ENCODE data around the gene CTPS2.
"Not testable (repeated sequence)": the region's sequence is repeated elsewhere in the genome, so short reads cannot be mapped to it uniquely, and the experiment has no call there.

The CTPS2 gene

GRCh38 chrX:16601885-16602284, 110.6 kb downstream of the CTPS2 start:
- FAIRE-seq = no peak

GRCh38 chrX:16594490-16594889, 118.0 kb downstream of the CTPS2 start:
- FAIRE-seq = no peak

GRCh38 chrX:16593801-16594200, 118.7 kb downstream of the CTPS2 start:
- no peak for FAIRE-seq

- no peak for FAIRE-seq
Observed at GRCh38 chrX:16592194-16592770, 120.2 kb downstream of the CTPS2 start.

DNA sequence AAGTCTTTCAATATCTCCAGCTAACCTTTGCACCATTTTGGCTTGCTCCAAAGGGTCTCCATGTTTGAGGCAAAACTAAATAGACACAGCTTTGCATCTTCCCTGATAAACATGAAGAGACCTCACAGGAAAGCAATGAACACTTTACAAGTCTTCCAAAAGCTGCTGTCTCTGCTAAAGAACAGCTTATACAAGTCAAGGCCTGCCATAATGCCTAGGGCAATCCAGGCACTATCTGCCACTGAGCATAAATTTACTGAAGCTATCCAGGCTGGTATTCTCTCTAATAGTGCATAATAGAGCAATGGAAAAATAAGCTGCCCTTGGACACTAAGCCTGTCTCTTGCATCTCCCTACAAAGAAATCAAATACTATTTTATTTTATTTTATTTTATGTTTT, 122.6 kb downstream of the CTPS2 start:
- no peak for FAIRE-seq

DNA sequence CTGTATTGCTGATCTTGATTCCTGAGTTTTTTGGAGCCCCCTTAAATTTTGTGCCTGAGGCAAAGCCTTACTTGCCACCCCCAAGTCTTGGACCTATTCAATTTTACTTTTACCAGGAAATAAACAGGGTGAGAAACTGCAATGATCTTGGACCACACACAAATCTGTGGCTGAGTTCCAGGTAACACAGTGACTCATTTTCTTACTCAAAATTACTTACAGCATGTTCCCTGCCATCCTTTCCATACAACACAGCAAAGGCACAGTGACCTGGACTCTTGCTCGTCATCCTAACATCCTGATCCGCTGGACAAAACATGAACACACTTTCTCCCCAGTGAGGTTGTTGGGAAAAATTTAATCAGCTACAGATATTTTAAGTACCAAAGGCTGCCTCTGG, 123.3 kb downstream of the CTPS2 start:
- FAIRE-seq = no peak

DNA sequence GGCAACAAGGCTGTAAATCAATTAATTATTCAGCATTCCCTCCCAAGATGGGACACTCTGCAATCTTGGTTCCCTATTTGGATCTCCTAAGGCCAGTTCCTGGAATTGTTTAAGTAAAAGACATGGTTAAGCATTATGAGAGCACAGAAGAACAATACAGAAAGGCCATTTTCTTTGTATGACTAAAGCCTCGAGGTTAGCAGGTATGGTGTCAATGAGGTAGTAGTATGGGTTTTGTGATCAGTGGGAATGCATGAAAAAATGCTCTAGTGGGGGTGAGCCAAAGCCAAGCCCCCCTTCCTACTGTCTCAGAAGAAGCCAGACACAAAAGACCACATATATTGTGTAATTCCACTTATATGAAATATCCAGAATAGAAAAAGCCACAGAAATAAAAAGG, 124.2 kb downstream of the CTPS2 start:
- FAIRE-seq = no peak

DNA sequence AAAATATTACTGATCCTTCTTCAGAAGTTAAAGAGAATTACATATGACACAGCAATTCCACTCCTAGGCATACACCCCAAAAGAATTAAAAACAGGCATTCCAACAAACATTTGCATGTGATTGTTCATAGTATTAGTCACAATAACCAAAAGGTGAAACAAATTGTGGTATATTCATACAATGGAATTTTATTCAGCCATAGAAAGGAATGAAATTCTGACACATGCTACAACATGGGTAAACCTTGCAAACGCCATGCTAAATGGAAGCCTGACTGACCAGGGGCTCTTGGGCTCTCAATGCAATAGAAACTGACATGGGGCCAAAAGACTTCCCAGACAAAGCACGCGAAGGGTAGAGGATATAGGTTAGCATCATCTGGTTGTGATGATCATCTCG, 124.6 kb downstream of the CTPS2 start:
- FAIRE-seq = no peak

GRCh38 chrX:16586377-16587112, 125.9 kb downstream of the CTPS2 start:
- no peak for FAIRE-seq

DNA sequence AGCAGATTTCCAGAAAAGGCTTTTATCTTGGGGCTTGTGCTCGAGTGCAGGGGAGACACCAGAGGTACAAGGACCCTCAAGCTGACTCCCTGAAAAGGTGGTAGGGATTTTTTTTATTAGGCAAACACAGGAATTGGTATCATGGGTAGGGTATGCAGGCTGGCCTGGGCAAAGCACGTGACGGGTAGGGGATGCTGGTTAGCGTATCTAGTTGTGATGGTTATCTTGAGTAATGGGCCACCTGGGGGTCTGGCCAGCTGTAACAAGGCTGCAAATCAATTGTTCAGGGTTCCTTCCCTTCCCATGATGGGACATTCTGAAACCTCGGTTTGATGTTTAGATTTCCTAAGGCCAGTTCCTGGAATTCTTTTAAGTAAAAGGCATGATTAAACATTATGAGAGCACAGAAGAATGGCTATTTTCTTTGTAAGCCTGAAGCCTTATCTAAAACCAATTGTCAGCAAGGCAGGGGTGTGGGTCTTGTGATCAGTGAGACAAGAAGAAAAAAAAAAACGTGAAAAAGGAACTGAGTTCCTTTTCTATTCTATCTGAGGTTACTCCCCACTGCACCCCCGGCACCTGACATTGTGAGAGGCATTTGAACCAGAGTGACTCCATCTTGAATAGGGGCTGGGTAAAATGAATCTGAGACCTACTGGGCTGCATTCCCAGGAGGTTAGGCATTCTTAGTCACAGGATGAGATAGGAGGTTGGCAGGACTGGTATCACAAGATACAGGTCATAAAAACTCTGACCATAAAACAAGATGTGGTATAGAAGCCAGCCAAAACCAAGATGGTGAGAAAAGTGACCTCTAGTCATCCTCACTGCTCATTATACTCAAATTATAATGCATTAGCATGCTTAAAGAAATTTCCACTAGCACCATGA, 126.7 kb downstream of the CTPS2 start:
- FAIRE-seq = no peak

DNA sequence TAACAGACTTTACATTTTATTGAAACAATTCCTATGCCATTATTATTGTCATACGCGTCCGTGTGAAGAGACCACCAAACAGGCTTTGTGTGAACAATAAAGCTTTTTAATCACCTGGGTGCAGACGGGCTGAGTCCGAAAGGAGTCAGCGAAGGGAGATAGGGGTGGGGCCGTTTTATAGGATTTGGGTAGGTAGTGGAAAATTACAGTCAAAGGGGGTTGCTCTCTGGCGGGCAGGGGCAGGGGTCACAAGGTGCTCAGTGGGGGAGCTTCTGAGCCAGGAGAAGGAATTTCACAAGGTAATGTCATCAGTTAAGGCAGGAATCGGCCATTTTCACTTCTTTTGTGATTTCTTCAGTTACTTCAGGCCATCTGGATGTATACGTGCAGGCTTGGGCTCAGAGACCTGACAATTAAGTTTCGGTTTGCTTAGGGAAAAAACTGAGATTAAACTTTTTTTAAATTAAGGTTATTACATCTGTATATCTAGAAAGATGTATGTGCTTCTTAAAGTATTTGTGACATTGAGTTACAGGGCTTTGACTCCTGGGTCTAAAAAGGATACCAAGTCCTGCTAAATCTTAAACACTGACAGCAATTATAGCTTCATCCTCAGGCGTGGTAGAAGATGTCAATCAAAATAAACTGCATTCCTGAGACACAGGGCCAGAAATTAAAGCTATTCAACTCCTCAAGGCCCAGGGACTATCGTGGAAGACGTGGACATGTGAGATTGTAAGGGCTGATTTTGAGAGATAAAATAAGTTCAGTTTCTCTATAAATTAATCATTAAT, 132.3 kb downstream of the CTPS2 start:
- not testable (repeated sequence) for FAIRE-seq

- FAIRE-seq = no peak
Observed at GRCh38 chrX:16579517-16579916, 133.0 kb downstream of the CTPS2 start.

GRCh38 chrX:16578218-16578617, 134.3 kb downstream of the CTPS2 start:
- no peak for FAIRE-seq

GRCh38 chrX:16577483-16578029, 134.9 kb downstream of the CTPS2 start:
- FAIRE-seq = no peak

DNA sequence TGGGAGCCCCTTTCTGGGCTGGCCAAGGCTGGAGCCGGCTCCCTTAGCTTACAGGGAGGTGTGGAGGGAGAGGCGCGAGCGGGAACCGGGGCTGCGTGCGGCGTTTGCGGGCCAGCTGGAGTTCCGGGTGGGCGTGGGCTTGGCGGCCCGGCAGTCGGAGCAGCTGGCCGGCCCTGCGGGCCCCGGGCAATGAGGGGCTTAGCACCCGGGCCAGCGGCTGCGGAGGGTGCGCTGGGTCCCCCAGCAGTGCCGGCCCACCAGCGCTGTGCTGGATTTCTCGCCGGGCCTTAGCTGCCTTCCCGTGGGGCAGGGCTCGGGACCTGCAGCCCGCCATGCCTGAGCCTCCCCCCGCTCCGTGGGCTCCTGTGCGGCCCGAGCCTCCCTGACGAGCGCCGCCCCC, 137.1 kb downstream of the CTPS2 start:
- not testable (repeated sequence) for FAIRE-seq

DNA sequence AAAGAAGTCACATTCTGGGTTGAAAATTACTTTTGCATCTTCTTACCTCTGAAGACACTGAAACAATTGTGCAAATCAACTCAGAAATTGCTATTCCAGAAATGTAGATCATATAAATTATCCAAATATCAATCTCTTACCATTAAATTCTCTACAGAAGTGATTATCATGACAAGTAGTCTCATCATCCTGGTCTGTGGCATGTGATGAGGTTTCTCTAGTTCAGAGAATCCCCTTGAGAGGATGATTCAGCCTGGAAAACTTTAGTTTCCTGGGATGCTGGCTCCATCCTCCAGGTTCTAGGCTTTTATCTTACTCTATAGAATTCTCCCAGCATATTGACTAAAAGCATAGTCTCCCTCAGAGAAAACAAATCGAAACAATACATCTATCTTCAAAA, 138.7 kb downstream of the CTPS2 start:
- FAIRE-seq = no peak

DNA sequence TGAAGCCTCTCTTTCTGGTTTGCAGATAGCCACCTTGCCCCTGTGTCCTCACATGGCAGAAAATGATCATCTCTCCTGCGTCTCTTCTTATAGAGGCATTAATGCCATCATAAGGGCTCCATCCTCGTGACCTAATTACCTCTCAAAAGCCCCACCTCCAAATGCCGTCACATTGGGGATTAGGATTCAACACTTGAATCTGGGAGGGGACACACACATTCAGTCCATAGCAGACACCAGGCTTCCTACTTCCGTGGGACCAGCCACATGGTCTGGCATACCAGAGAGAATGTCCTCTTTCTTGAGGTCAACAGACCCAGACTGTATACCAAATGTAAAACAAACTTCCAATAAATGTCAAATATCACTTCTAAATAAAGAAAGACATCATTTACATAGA, 144.8 kb downstream of the CTPS2 start:
- FAIRE-seq = no peak

DNA sequence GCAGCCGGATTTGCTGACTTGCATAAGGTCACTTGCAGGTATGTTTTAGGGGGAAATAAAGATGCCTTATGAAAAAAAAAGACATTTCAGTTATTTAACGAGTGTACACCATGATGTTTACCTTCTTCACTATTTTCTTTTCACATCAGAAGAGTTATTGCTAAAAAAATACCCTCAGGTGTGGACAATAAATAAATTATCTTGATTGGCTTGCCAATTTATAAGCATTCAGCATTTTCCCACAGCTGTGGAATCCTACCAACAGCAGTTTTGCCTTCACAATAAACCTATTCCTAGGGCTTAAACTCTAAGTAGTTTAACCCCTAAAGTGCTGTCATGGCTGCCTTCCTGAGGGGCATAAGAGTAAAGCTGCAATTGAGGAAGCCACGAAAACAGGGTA, 145.9 kb downstream of the CTPS2 start:
- FAIRE-seq = no peak

GRCh38 chrX:16560173-16560572, 152.3 kb downstream of the CTPS2 start:
- FAIRE-seq = no peak

GRCh38 chrX:16559206-16559619, 153.3 kb downstream of the CTPS2 start:
- FAIRE-seq = no peak

DNA sequence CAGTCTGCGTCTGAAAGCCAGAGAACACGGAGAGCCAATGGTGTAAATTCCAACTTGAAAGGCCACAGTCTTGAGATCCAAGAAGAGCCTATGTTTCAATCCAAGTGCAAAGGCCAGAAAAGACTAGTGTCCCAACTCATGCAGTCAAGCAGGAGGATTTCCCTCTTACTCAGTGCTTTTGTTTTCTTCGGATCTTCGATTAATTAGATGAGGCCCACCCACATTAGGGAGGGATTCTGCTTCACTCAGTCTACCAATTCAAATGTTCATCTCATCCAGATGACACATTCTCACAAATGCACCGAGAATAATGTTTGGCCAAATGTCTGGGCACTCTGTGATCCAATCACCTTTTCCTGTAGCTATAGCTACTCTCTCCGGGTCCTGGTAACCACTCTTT, 154.0 kb downstream of the CTPS2 start:
- no peak for FAIRE-seq

DNA sequence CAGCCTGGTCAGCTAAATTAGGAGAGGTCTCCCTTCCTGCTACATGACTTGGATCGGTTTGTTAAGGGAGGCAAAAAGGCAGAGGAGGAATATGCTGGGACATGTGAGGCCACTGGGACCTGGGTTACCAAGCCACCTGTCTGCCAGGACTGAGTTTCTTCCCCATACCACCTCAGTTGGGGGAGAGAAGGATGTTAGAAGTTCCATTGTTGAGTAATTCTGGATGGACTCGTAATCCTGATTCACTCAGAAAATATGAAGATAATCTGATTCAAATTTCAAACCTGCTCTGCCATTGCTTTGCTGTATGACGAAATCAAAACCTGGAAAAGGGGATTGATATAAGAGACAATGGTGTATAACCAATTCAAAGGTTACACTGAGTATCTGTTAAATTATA, 159.9 kb downstream of the CTPS2 start:
- FAIRE-seq = no peak

DNA sequence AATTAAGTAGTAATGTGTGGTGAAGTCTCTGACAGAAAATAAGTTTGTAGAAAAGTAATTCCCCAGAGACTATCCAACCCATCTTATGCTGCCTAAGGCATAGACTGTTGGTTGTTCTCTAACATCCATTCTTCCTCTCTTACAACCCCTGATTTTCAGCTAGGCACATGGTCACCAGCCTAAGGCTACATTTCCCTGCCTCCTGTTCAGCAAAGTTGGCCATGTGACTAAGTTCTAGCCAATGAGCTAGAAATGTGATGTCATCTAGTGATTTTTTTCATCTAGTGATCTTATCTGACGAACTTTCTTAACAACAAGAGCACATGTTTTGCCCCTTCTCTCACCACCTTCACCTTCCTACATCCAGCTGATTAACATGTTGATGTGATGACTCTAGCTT, 164.8 kb downstream of the CTPS2 start:
- FAIRE-seq = no peak

All from A204.1 (cell line).